BJ (cell line): ENCODE measurements around the gene GRIN2D. TPM values are rescaled to one million over a fixed set of nuclear protein-coding genes. Genes with fewer than 3 reads are reported as not detected.

Source experiments
- CTCF ChIA-PET: fragments of 350-600 bp; formaldehyde crosslinking; extraction: SDS; loops from one replicate; lab custom pipeline; 2021; ENCODE audit warnings: antibody characterized with exemption, inconsistent platforms; lab: Yijun Ruan, JAX
- POLR2A ChIA-PET: fragments of 300-600 bp; sonication (Branson Sonifier 250); formaldehyde crosslinking; extraction: SDS; loops from one replicate; lab custom pipeline; 2021; ENCODE audit warnings: antibody characterized with exemption; lab: Charles Lee
- DNase-seq: peaks from one replicate; pipeline ENCODE4 v3.0.0-alpha.2; 2011; ENCODE audit warnings: low read depth
- H3K27me3 ChIP-seq: 2 replicates; pipeline ENCODE4 v1.6.0; 2011; ENCODE audit warnings: low read length; ENCODE audit not compliant: control insufficient read depth, insufficient read depth
- H3K36me3 ChIP-seq: 2 replicates; pipeline ENCODE4 v1.5.1; 2011; ENCODE audit warnings: low read length; ENCODE audit not compliant: control insufficient read depth, insufficient read depth
- H3K4me3 ChIP-seq: 2 replicates; pipeline ENCODE4 v1.5.1; 2011; ENCODE audit warnings: low read depth, mild to moderate bottlenecking, control low read depth, low read length
- CTCF ChIP-seq: IDR thresholded peaks from 2 replicates; pipeline ENCODE4 v1.5.1; 2011; ENCODE audit warnings: low read depth, mild to moderate bottlenecking, control low read depth, inconsistent platforms, low read length, moderate library complexity; ENCODE audit not compliant: insufficient read depth
- polyA plus RNA-seq: library from polyadenylated mRNA; depleted of rRNA; stranded (reverse); fragments of >200 nt; gene quantifications from 2 replicates; pipeline ENCODE4 v1.2.3, GENCODE V29; 2011

GRIN2D gene
- polyA plus RNA-seq, 1 experiment: 0.64 TPM

- ChIA-PET CTCF (interaction anchor here (0.7 to 1.9 kb wide), 5 partner anchors 14 to 212 kb away, joined by 3 to 7 read pairs (median 4); partner anchors contain the start of genes SYNGR4 and TMEM143), POLR2A (no interaction called here)
- DNase-seq: no peak
- Histone ChIP-seq H3K4me3 (peak overlapping the region; percentile 34), H3K27me3 (peaks cover 4% of the 10 kb centered on the region; the same call in 1 of the 2 replicates), H3K36me3 (no peaks in the 10 kb centered on the region)
- TF ChIP-seq CTCF: no peak
Observed at GRCh38 chr19:48394331-48395169, 1.1 kb downstream of the GRIN2D start.

- H3K4me3 ChIP-seq: no peak overlapping the region
- H3K36me3 ChIP-seq: no peaks in the 10 kb centered on the region
- peaks cover 4% of the 10 kb centered on the region; the same call in 1 of the 2 replicates for H3K27me3 ChIP-seq
- no peak for DNase-seq
- TF ChIP-seq CTCF: no peak
- POLR2A ChIA-PET: interaction anchor here (0.6 kb wide), 1 partner anchor 27 kb away, joined by 8 read pairs; no protein-coding TSS in a partner anchor
- CTCF ChIA-PET: interaction anchor here (0.7 to 1.5 kb wide), 3 partner anchors 14 to 211 kb away, joined by 3 to 4 read pairs (median 3); no protein-coding TSS in a partner anchor
Observed at GRCh38 chr19:48395170-48395455, 1.6 kb downstream of the GRIN2D start.

GRCh38 chr19:48395499-48395898, 2.0 kb downstream of the GRIN2D start:
- CTCF ChIA-PET: interaction anchor here (0.7 to 1.5 kb wide), 3 partner anchors 15 to 211 kb away, joined by 3 to 4 read pairs (median 3); no protein-coding TSS in a partner anchor
- H3K4me3 ChIP-seq: no peak overlapping the region
- H3K27me3 ChIP-seq: peaks cover 4% of the 10 kb centered on the region; the same call in 1 of the 2 replicates
- TF ChIP-seq CTCF: no peak
- POLR2A ChIA-PET: interaction anchor here (0.6 kb wide), 1 partner anchor 28 kb away, joined by 8 read pairs; no protein-coding TSS in a partner anchor
- no peak for DNase-seq
- no peaks in the 10 kb centered on the region for H3K36me3 ChIP-seq

- POLR2A ChIA-PET: no interaction called here
Observed at GRCh38 chr19:48396016-48396823, 2.8 kb downstream of the GRIN2D start.

More at GRCh38 chr19:48396016-48396823, 2.8 kb downstream of the GRIN2D start:
- CTCF ChIA-PET: interaction anchor here (0.8 to 1.5 kb wide), 2 partner anchors 15 to 93 kb away, joined by 3 read pairs; no protein-coding TSS in a partner anchor
- peaks cover 4% of the 10 kb centered on the region; the same call in 1 of the 2 replicates for H3K27me3 ChIP-seq
- DNase-seq: no peak
- TF ChIP-seq CTCF: no peak
- H3K4me3 ChIP-seq: no peak overlapping the region
- H3K36me3 ChIP-seq: no peaks in the 10 kb centered on the region
